ENCODE results near the gene IL18. TPM values are rescaled to one million over a fixed set of nuclear protein-coding genes. Genes with fewer than 3 reads are reported as not detected.
"Not testable (repeated sequence)": the region's sequence is repeated elsewhere in the genome, so short reads cannot be mapped to it uniquely, and the experiment has no call there.

Gene IL18
- polyA plus RNA-seq (ENCODE audit: insufficient read length in 4 of 4): 10 to 100 TPM in 1 of 4 donors, 1 to 10 TPM in 3; 6.3 to 11.2 (median 8.8) TPM

- DNase-seq (ENCODE audit: low read depth in 4 of 4, low spot score in 3 of 4): no peak
Observed at GRCh38 chr11:112163875-112164685, at the start of gene IL18. Gene IL18 (minus strand): TSS chr11:112164094. CDS start chr11:112155053, 9,041 bp downstream.

DNA sequence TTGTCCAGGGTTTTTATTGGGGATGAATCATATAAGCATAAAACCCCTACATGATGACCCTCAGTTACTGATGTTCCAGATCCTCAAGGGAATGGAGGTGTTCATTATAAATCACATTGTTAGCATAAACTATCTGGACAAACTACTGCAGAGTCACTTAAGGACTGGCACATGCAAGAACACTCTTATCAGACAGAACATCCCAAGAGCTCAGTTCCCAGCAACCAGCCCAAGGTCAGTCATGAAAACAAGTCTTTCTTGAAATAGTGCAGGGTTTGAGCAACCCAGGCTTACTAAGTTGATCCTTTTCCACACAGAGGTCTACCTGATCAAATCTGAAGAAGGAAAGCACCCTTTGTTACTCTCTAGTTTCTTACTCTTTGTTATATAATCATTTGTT lies 48.8 kb upstream of the IL18 start:
- DNase-seq (ENCODE audit: low read depth in 4 of 4, low spot score in 3 of 4): no peak

- DNase-seq (ENCODE audit: low read depth in 4 of 4, low spot score in 3 of 4): no peak
Observed at GRCh38 chr11:112212290-112212689, 48.4 kb upstream of the IL18 start.

DNA sequence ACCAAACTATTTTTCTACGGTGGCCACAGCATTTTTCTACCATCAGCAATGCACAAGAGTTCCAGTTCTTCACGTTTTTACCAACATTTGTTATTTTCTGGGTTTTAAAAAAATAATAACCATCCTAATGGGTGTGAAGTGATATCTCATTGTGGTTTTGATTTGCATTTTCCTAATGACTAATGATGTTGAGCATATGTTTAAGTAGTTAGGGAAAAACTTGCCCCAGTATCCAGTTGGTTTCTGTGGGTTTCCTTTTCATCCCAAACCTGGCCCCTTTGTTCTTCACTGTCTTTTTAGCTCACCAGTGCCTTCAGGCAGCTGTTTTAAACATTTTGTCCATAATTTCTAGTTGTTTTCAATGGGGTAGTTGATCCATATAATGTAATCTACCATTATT lies 47.6 kb upstream of the IL18 start:
- DNase-seq (ENCODE audit: low read depth in 4 of 4, low spot score in 3 of 4): no peak

DNA sequence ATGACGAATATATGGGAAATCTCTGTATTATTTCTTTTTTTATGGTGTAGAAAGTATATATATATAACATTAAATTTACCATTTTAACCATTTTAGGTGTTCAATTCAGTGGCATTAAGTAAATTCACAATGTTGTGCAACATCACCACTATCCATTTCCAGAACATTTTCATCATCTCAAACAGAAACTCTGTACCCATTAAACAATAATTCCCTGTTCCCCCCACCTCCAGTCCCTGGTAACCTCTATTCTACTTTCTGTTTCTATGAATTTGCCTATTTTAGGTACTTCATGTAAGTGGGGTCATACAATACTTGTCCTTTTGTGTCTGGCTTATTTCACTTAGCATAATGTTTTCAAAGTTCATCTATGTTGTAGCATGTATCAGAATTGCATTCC lies 47.0 kb upstream of the IL18 start:
- no peak for DNase-seq (ENCODE audit: low read depth in 4 of 4, low spot score in 3 of 4)

- DNase-seq (ENCODE audit: low read depth in 4 of 4, low spot score in 3 of 4): no peak
Observed at GRCh38 chr11:112206071-112206470, 42.2 kb upstream of the IL18 start.

- DNase-seq (ENCODE audit: low read depth in 4 of 4, low spot score in 3 of 4): no peak
Observed at GRCh38 chr11:112200252-112200651, 36.4 kb upstream of the IL18 start.

GRCh38 chr11:112199101-112199500 lies 35.2 kb upstream of the IL18 start:
- not testable (repeated sequence) for DNase-seq (ENCODE audit: low read depth in 4 of 4, low spot score in 3 of 4)

DNA sequence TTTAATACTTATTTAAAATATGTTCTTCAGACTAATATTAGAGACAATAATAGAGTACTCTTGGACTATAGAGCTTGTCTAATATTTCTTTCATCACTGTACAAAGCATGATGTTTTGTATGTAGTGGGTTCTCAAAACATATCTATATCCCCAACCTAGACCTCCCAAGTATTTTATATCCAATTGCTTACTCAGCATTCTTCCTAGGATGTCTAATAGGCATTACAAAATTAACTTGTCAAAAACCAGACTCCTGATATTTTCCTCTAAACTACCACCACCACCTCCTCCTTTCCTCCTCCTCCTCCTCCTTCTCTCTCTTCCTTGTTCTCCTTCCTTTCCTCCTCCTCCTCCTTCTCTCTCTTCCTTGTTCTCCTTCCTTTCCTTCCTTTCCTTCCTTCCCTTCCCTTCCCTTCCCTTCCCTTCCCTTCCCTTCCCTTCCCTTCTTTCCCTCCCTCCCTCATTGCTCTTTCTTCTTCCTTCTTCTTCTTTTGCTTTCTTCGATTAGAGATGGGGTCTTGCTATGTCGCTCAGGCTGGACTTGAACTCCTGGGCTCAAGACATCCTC lies 32.7 kb upstream of the IL18 start:
- DNase-seq (ENCODE audit: low read depth in 4 of 4, low spot score in 3 of 4): no peak

DNA sequence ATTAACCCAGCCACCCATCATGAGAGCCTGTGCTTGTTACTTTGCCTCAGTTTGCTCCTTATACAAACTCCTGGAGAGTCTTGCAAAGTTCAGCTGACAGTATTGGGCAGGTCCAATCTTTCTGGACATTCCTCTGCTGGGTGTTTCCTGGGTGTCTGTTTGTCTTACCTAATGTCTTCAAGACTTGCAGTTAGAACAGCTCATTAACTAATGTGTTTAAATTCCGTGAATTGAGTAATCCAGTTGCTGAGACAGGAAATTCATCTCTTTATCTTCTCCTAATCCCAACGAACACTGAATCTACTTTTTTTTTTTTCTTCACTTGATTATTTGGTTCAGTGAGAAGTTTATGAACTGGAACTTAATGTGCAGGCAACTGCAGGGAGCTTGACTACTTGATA lies 32.1 kb upstream of the IL18 start:
- DNase-seq (ENCODE audit: low read depth in 4 of 4, low spot score in 3 of 4): no peak

GRCh38 chr11:112195113-112195512 lies 31.2 kb upstream of the IL18 start:
- not testable (repeated sequence) for DNase-seq (ENCODE audit: low read depth in 4 of 4, low spot score in 3 of 4)

GRCh38 chr11:112186304-112186703 lies 22.4 kb upstream of the IL18 start:
- no peak for DNase-seq (ENCODE audit: low read depth in 4 of 4, low spot score in 3 of 4)

GRCh38 chr11:112185883-112186282 lies 22.0 kb upstream of the IL18 start:
- DNase-seq (ENCODE audit: low read depth in 4 of 4, low spot score in 3 of 4): no peak

DNA sequence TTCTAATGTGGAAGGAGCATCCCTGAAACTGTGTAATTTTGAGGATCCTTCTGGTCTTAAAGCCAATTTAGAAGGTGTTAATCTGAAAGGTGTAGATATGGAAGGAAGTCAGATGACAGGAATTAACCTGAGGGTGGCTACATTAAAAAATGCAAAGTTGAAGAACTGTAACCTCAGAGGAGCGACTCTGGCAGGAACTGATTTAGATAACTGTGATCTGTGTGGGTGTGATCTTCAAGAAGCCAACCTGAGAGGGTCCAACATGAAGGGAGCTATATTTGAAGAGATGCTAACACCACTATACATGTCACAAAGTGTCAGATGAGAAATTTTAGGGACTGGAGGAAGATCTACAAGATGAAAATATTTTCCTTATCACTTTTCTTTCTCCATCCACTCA lies 19.0 kb upstream of the IL18 start:
- DNase-seq (ENCODE audit: low read depth in 4 of 4, low spot score in 3 of 4): no peak

DNA sequence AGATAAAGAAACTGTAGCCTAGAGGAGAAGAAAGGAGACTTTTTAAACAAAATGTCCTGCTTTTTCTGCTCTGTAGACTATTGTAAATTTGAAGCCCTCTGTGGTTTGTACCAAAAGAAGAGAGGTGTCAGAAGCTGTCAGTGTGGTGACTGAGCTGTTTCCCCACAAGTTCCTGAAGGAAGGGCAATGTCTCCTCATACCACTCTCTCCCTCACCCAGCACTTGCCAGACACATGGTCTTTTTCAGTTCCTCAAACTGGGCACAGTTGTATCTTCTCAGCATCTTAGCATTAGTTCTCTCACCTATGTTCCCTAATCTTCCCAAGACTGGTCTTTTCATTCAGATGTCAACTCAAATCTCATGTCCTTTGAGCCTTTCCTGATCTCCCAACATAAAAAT lies 15.7 kb upstream of the IL18 start:
- no peak for DNase-seq (ENCODE audit: low read depth in 4 of 4, low spot score in 3 of 4)

GRCh38 chr11:112178936-112179335 lies 15.0 kb upstream of the IL18 start:
- DNase-seq (ENCODE audit: low read depth in 4 of 4, low spot score in 3 of 4): no peak

GRCh38 chr11:112178428-112178827 lies 14.5 kb upstream of the IL18 start:
- no peak for DNase-seq (ENCODE audit: low read depth in 4 of 4, low spot score in 3 of 4)

DNA sequence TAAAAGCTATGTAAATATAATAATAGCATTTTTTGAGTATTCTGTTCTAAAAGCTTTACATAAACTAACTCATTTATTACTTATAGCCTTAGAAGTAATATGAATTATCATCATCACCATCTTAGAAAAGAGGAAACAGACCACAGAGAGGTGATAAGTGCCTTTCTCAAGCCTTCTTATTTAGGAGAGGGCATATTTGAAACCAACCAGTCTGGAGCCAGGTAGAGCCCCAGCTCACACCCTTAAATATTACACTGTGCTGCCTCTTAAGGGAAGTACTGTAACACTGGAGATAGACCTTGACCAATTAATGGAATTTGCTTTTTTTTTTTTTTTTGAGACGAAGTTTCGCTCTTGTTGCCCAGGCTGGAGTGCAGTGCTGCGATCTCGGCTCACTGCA lies 13.7 kb upstream of the IL18 start:
- DNase-seq (ENCODE audit: low read depth in 4 of 4, low spot score in 3 of 4): no peak

DNA sequence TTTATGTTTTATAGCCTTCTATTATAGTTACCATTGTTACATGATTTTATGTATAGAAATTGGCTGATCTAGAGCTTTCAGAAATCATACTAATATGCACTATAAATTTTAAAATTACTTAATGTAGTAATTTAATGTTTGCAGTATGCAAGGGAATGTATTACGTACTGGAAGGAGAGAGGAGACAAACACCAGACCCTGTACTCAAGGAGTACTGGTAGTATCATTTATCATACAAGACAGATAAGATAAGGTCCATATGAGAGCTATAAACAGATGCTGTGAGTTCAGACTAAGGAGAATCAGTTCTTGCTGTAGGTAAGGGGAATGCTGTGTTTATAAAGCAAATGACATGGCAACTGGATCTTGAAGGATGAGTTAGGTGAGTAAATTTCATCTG lies 12.2 kb upstream of the IL18 start:
- no peak for DNase-seq (ENCODE audit: low read depth in 4 of 4, low spot score in 3 of 4)

DNA sequence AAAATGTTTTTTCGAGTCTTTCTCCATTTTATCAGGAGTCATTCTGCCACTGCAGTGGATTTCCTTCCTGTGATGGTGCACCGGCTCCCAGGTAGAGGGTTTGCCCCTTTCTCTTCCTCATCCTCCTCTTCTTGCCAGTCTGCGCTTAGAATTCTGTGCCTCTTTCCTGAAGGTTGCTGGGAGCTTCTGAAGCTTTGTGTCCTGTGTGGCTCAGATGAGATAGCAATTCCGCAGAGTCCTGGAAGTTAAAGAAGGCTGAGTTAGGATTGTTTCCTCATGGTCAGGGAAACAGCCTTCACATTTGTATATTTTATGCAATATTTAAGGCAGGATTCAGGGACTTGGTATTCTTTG lies 11.7 kb upstream of the IL18 start:
- DNase-seq (ENCODE audit: low read depth in 4 of 4, low spot score in 3 of 4): no peak

- DNase-seq (ENCODE audit: low read depth in 4 of 4, low spot score in 3 of 4): peak; percentile 66 to 82 (median 79)
Observed at GRCh38 chr11:112174789-112175598, 11.1 kb upstream of the IL18 start, which contains the start of gene BCO2. Gene BCO2 (plus strand): TSS chr11:112175512. CDS start chr11:112175602, 90 bp downstream.

Measured in right renal pelvis (tissue), 4 donors.